ENCODE results near the gene PPM1J.

DNA sequence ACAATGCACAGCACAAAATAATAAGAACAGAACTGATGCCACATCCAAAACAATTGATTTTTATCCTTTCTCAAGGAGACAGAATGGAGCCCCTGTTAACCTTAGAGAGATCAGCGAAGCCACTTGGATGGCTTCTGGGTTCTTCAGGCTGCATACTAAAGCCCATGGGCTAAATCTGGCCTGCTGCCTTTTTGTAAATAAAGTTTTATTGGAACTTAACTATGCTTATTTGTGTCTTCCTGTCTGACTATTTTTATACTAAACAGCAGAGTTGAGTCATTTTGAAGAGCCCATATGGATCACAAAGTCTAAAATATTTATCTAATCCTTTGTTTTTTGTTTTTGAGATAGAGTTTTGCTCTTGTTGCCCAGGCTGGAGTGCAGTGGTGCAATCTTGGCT lies 16.3 kb upstream of the PPM1J start:
- no peak for TF ChIP-seq EZH2 (IDR thresholded peaks at IDR 0.05; ENCODE audit: insufficient read depth, poor library complexity, severe bottlenecking)
- no peak for TF ChIP-seq EZH2phosphoT487 (IDR thresholded peaks at IDR 0.05; ENCODE audit: insufficient read depth, low read depth)
